GM12878 (cell line): Measurements from ENCODE around the gene WDR64. TPM values are rescaled to one million over a fixed set of nuclear protein-coding genes. Genes with fewer than 3 reads are reported as not detected.

ENCODE experiments used
- ATAC-seq: fragments of 200-7000 bp; cut with Tn5 transposase; 3 replicates; pipeline ENCODE4 v1.9.1; 2020; ENCODE audit warnings: mild to moderate bottlenecking, moderate library complexity
- BruUV-seq: library from RNA; stranded (reverse); fragments of 400-500 nt; replicated peaks from 2 replicates; lab custom pipeline; 2021; lab: Mats Ljungman, UMichigan
- CTCF ChIA-PET: fragments of 300-600 bp; sonication (Branson Sonifier 250); formaldehyde crosslinking; extraction: SDS; loops from one replicate; lab custom pipeline; 2021; ENCODE audit warnings: inconsistent platforms; lab: Yijun Ruan, JAX
- POLR2A ChIA-PET: fragments of 350-600 bp; formaldehyde crosslinking; extraction: SDS; loops from one replicate; lab custom pipeline; 2021; ENCODE audit warnings: inconsistent platforms; lab: Charles Lee
- RAD21 ChIA-PET: fragments of 300-600 bp; sonication (Branson Sonifier 250); formaldehyde crosslinking; loops from one replicate; lab custom pipeline; 2023; ENCODE audit warnings: antibody characterized with exemption; ENCODE audit not compliant: unreplicated experiment; lab: Charles Lee
- SMC1A ChIA-PET: fragments of 300-600 bp; sonication (Branson Sonifier 250); formaldehyde crosslinking; loops from one replicate; lab custom pipeline; 2023; ENCODE audit not compliant: unreplicated experiment, uncharacterized antibody; lab: Charles Lee
- DNase-seq: peaks from one replicate; pipeline ENCODE4 v3.0.0-alpha.2; 2011; ENCODE audit warnings: low read depth, low spot score
- FAIRE-seq: peaks from 3 replicates; lab custom pipeline; 2011; peaks lifted over from hg19 to GRCh38; lab: Jason Lieb, UNC
- H2AFZ ChIP-seq: 2 replicates; pipeline ENCODE4 v1.6.0; 2011; ENCODE audit warnings: low read depth, low read length, control low read depth; ENCODE audit not compliant: control insufficient read depth
- H3K27ac ChIP-seq: 2 replicates; pipeline ENCODE4 v1.5.1; 2011; ENCODE audit warnings: control low read depth; ENCODE audit not compliant: control insufficient read depth, insufficient read depth
- H3K27me3 ChIP-seq, 2 experiments: replicated peaks in 1 of 2; 2 replicates each; pipeline versions ENCODE4 v1.6.0 to v1.6.1; 2011; ENCODE audit warnings: low read length in 1 of 2; ENCODE audit not compliant: control insufficient read depth in 2 of 2, insufficient read depth in 2 of 2
- H3K36me3 ChIP-seq, 2 experiments: 2 replicates each; pipeline ENCODE4 v1.5.1; 2011; ENCODE audit warnings: low read length in 1 of 2; ENCODE audit not compliant: control insufficient read depth in 2 of 2, insufficient read depth in 2 of 2
- H3K4me1 ChIP-seq: 2 replicates; pipeline ENCODE4 v1.6.1; 2011; ENCODE audit warnings: mild to moderate bottlenecking, low read length, moderate library complexity, mixed read lengths; ENCODE audit not compliant: control insufficient read depth, insufficient read depth
- H3K4me2 ChIP-seq: 2 replicates; pipeline ENCODE4 v1.6.0; 2011; ENCODE audit warnings: control low read depth; ENCODE audit not compliant: control insufficient read depth, insufficient read depth
- H3K4me3 ChIP-seq: fragments of 200-600 bp; sonication (generic); 2 replicates; pipeline ENCODE4 v1.5.1; 2016
- H3K79me2 ChIP-seq: 2 replicates; pipeline ENCODE4 v1.6.0; 2011; ENCODE audit warnings: low read length; ENCODE audit not compliant: control insufficient read depth, insufficient read depth
- H3K9ac ChIP-seq: 2 replicates; pipeline ENCODE4 v1.8.0; 2011; ENCODE audit warnings: low read length, control low read depth, mixed read lengths; ENCODE audit not compliant: control insufficient read depth, insufficient read depth
- H3K9me3 ChIP-seq: replicated peaks from 3 replicates; pipeline ENCODE4 v1.5.1; 2011; ENCODE audit warnings: mild to moderate bottlenecking, low read length; ENCODE audit not compliant: control insufficient read depth, insufficient read depth
- H4K20me1 ChIP-seq: 2 replicates; pipeline ENCODE4 v1.6.0; 2011; ENCODE audit not compliant: control insufficient read depth, insufficient read depth
- DPF2 ChIP-seq: fragments of 450-650 bp; IDR thresholded peaks from 2 replicates; pipeline ENCODE4 v1.6.1; 2017; ENCODE audit warnings: mild to moderate bottlenecking
- ESRRA ChIP-seq: IDR thresholded peaks from 2 replicates; pipeline ENCODE4 v1.6.1; 2012; ENCODE audit warnings: mild to moderate bottlenecking, low read length, improper control_type of control experiment
- IKZF2 ChIP-seq, 2 experiments: fragments of 450-650 bp; IDR thresholded peaks; 2 replicates each; pipeline ENCODE4 v1.6.1; 2017; ENCODE audit warnings: mild to moderate bottlenecking in 2 of 2, moderate library complexity in 2 of 2
- JUND ChIP-seq: IDR thresholded peaks from 2 replicates; pipeline ENCODE4 v1.6.1; 2012; ENCODE audit warnings: low read depth, mild to moderate bottlenecking, low read length, improper control_type of control experiment, moderate library complexity
- MEF2B ChIP-seq: fragments of 450-650 bp; IDR thresholded peaks from 2 replicates; pipeline ENCODE4 v1.6.1; 2018; ENCODE audit warnings: mild to moderate bottlenecking, moderate library complexity; ENCODE audit not compliant: partially characterized antibody, poor library complexity, severe bottlenecking
- MYB ChIP-seq: fragments of 150-350 bp; IDR thresholded peaks from 2 replicates; pipeline ENCODE4 v1.6.1; 2014; ENCODE audit warnings: mild to moderate bottlenecking, low read depth, low read length, borderline replicate concordance
- MYC ChIP-seq: IDR thresholded peaks from 2 replicates; pipeline ENCODE4 v1.6.1; 2011; ENCODE audit warnings: mild to moderate bottlenecking, low read length, moderate library complexity, inconsistent platforms; ENCODE audit not compliant: insufficient read depth, insufficient replicate concordance, insufficient read length, severe bottlenecking
- NBN ChIP-seq: fragments of 450-650 bp; IDR thresholded peaks from 2 replicates; pipeline ENCODE4 v1.6.1; 2016
- NFXL1 ChIP-seq: fragments of 450-650 bp; IDR thresholded peaks from 2 replicates; pipeline ENCODE4 v1.6.1; 2017; ENCODE audit warnings: antibody characterized with exemption, mild to moderate bottlenecking, borderline replicate concordance
- NRF1 ChIP-seq: conservative IDR thresholded peaks from 2 replicates; pipeline ENCODE4 v1.6.1; 2011; ENCODE audit warnings: mild to moderate bottlenecking, low read depth, low read length, improper control_type of control experiment
- PAX5 ChIP-seq: IDR thresholded peaks from 2 replicates; pipeline ENCODE4 v1.6.1; 2011; ENCODE audit warnings: low read depth, low read length, borderline replicate concordance
- PAX8 ChIP-seq: fragments of 450-650 bp; IDR thresholded peaks from 2 replicates; pipeline ENCODE4 v1.6.1; 2017; ENCODE audit warnings: mild to moderate bottlenecking, moderate library complexity
- PKNOX1 ChIP-seq: fragments of 450-650 bp; IDR thresholded peaks from 2 replicates; pipeline ENCODE4 v1.6.1; 2016; ENCODE audit warnings: mild to moderate bottlenecking
- POLR2AphosphoS2 ChIP-seq: IDR thresholded peaks from 2 replicates; pipeline ENCODE4 v1.6.1; 2011; ENCODE audit warnings: low read depth, mild to moderate bottlenecking, low read length, improper control_type of control experiment, moderate library complexity
- SMAD1 ChIP-seq: fragments of 450-650 bp; IDR thresholded peaks from 2 replicates; pipeline ENCODE4 v1.6.1; 2018; ENCODE audit warnings: mild to moderate bottlenecking, low read depth; ENCODE audit not compliant: partially characterized antibody
- SMAD5 ChIP-seq: IDR thresholded peaks from 2 replicates; pipeline ENCODE4 v1.6.1; 2016; ENCODE audit warnings: antibody characterized with exemption, low read depth
- SP1 ChIP-seq: IDR thresholded peaks from one replicate; pipeline ENCODE4 v1.6.1; 2011; ENCODE audit warnings: low read depth, low read length
- TBL1XR1 ChIP-seq: IDR thresholded peaks from 2 replicates; pipeline ENCODE4 v1.6.1; 2012; ENCODE audit warnings: low read depth, low read length, improper control_type of control experiment
- ZBED1 ChIP-seq: IDR thresholded peaks from 2 replicates; pipeline ENCODE4 v1.6.1; 2016; ENCODE audit warnings: borderline replicate concordance
- ZNF592 ChIP-seq: fragments of 450-650 bp; IDR thresholded peaks from 2 replicates; pipeline ENCODE4 v1.6.1; 2017; ENCODE audit warnings: mild to moderate bottlenecking, moderate library complexity
- WGBS: methylation state at CpG from one replicate; pipeline ENCODE4 v1.1.6; 2016; ENCODE audit warnings: low lambda C conversion rate; ENCODE audit not compliant: insufficient replicate concordance, insufficient coverage; ENCODE audit errors: missing lambda C conversion rate; 5-methylcytosine and 5-hydroxymethylcytosine counted together
- in situ Hi-C: fragments of 300-500 bp; cut with MboI; formaldehyde crosslinking; loops from 9 replicates; pipeline ENCODE4 v1.14.3; 2018; ENCODE audit warnings: mixed read lengths
- intact Hi-C: fragments of 100-400 bp; cut with micrococcal nuclease; formaldehyde crosslinking; loops from one replicate; pipeline ENCODE4 v1.14.2; 2022; ENCODE audit not compliant: unreplicated experiment
- polyA plus RNA-seq, 11 experiments: library from polyadenylated mRNA; depleted of rRNA in 4 of 11; unstranded in 6 of 11; stranded (reverse) in 5 of 11; fragments of >200 nt; fragmentation: Nextera tagmentation in 4 of 11; fragmentation: Illumina TruSeq in 1 of 11; extraction: Ambion mirVana in 4 of 11; extraction: Trizol in 1 of 11; gene quantifications; 1 replicate in 1 of 11; 2 replicates in 10 of 11; pipeline versions ENCODE4 v1.2.1 to v1.2.3, GENCODE V29; 2011 to 2016; ENCODE audit warnings: inconsistent platforms in 2 of 11, missing spikeins in 2 of 11, low read depth in 1 of 11
- total RNA-seq, 4 experiments: library from RNA; depleted of rRNA in 3 of 4; stranded (reverse); fragments of >200 nt in 3 of 4; fragmentation: Illumina TruSeq in 1 of 4; extraction: Trizol in 1 of 4; gene quantifications; 2 replicates each; pipeline versions ENCODE4 v1.2.1 to v1.2.3, GENCODE V29; 2013 to 2021

WDR64 gene
- total and polyA plus RNA-seq, 10 of the 15 experiments (the other 5 are each of a cell fraction or from before 2014, with no cell fraction given), result 0.01 TPM; not detected in 9

GRCh38 chr1:241749041-241749944, 97.2 kb downstream of the WDR64 start:
- ChIA-PET SMC1A (interaction anchor here (0.7 kb wide), 1 partner anchor 170 kb away, joined by 3 read pairs; no protein-coding TSS in a partner anchor), CTCF (no interaction called here), RAD21 (no interaction called here), POLR2A (no interaction called here)
- H3K9ac ChIP-seq, result no peak overlapping the region
- H3K4me3 ChIP-seq, result no peak overlapping the region
- intact Hi-C loops (no loop called here), in situ Hi-C loops (no loop called here)
- H3K36me3 ChIP-seq, result no peaks in the 10 kb centered on the region
- no peaks in the 10 kb centered on the region for H3K79me2 ChIP-seq
- no peak for TF ChIP-seq SP1
- no peak for TF ChIP-seq DPF2
- no peak for TF ChIP-seq PKNOX1
- TF ChIP-seq NFXL1, result no peak
- no peak for TF ChIP-seq POLR2AphosphoS2
- no peak for TF ChIP-seq PAX5
- TF ChIP-seq NBN, result no peak
- TF ChIP-seq MEF2B, result no peak
- TF ChIP-seq ZNF592, result no peak
- no peak for TF ChIP-seq SMAD5
- no peak for TF ChIP-seq SMAD1
- TF ChIP-seq MYB, result no peak
- TF ChIP-seq PAX8, result no peak
- TF ChIP-seq MYC, result no peak
- no peak for TF ChIP-seq TBL1XR1
- TF ChIP-seq JUND, result no peak
- TF ChIP-seq NRF1, result no peak
- TF ChIP-seq IKZF2 (IDR thresholded peaks at IDR 0.05), result no peak
- TF ChIP-seq ESRRA, result no peak
- no peak for TF ChIP-seq ZBED1
- no peaks in the 10 kb centered on the region for H3K9me3 ChIP-seq
- no peak overlapping the region for H3K27ac ChIP-seq
- WGBS, result 42% methylated on average over 20 of the region's 20 CpGs
- FAIRE-seq (no peak), ATAC-seq (no peak), DNase-seq (no peak)
- no peak overlapping the region for H2AFZ ChIP-seq
- no peaks in the 10 kb centered on the region for H3K27me3 ChIP-seq
- no peak overlapping the region for H3K4me2 ChIP-seq
- no peaks in the 10 kb centered on the region for H3K4me1 ChIP-seq
- no peaks in the 10 kb centered on the region for H4K20me1 ChIP-seq
- BruUV-seq, result no TSS peak
